Vagina (tissue), 2 donors: ENCODE results near the gene RABGGTA. TPM values are rescaled to one million over a fixed set of nuclear protein-coding genes. Genes with fewer than 3 reads are reported as not detected.

Source experiments
- DNase-seq, 2 donors: peaks; one replicate each; pipeline ENCODE4 v3.0.0-alpha.2; 2017; ENCODE audit errors: extremely low spot score in 2 of 2
- H3K27ac ChIP-seq: fragments of 200-600 bp; sonication (generic); one replicate; pipeline ENCODE4 v1.5.1; 2019
- H3K27me3 ChIP-seq: fragments of 200-600 bp; sonication (generic); one replicate; pipeline ENCODE4 v1.5.1; 2019
- H3K36me3 ChIP-seq, 2 donors: fragments of 200-600 bp; sonication (generic); one replicate each; pipeline ENCODE4 v1.5.1; 2017 to 2019
- H3K4me1 ChIP-seq: fragments of 200-600 bp; sonication (generic); one replicate; pipeline ENCODE4 v1.5.1; 2019
- H3K4me3 ChIP-seq, 2 donors: fragments of 200-600 bp; sonication (generic); 1 replicate in 1 of 2; 2 replicates in 1 of 2; pipeline ENCODE4 v1.5.1; 2016 to 2019
- H3K9me3 ChIP-seq: fragments of 200-600 bp; sonication (generic); one replicate; pipeline ENCODE4 v1.5.1; 2019
- POLR2A ChIP-seq, 2 donors: fragments of 450-650 bp; IDR thresholded peaks; one replicate each; pipeline ENCODE4 v1.6.1; 2017; ENCODE audit warnings: antibody characterized with exemption in 2 of 2, mild to moderate bottlenecking in 2 of 2, moderate library complexity in 2 of 2
- POLR2AphosphoS5 ChIP-seq, 2 donors: sonication (generic); formaldehyde crosslinking; IDR thresholded peaks; one replicate each; pipeline ENCODE4 v1.9.0; 2017; ENCODE audit warnings: antibody characterized with exemption in 2 of 2, mild to moderate bottlenecking in 2 of 2, low read depth in 1 of 2; ENCODE audit not compliant: insufficient read depth in 1 of 2
- intact Hi-C: fragments of 100-400 bp; cut with DNase I; formaldehyde crosslinking; loops from one replicate; pipeline ENCODE4 v1.15.1; 2023
- total RNA-seq: library from RNA; depleted of rRNA; stranded (reverse); fragments of >200 nt; gene quantifications from one replicate; pipeline ENCODE4 v1.2.3, GENCODE V29; 2016
- TF ChIP-seq, protein P1 (sequence below), 3 experiments: fragments of 450-650 bp in 2 of 3; fragments of 200-600 bp in 1 of 3; sonication (generic) in 1 of 3; IDR thresholded peaks; one replicate each; pipeline ENCODE4 v1.5.1; 2017 to 2019; ENCODE audit warnings: antibody characterized with exemption in 3 of 3, mild to moderate bottlenecking in 2 of 3, moderate library complexity in 2 of 3

The RABGGTA gene
- total RNA-seq, 1 donor from 2014 or later = 43.5 TPM

DNA sequence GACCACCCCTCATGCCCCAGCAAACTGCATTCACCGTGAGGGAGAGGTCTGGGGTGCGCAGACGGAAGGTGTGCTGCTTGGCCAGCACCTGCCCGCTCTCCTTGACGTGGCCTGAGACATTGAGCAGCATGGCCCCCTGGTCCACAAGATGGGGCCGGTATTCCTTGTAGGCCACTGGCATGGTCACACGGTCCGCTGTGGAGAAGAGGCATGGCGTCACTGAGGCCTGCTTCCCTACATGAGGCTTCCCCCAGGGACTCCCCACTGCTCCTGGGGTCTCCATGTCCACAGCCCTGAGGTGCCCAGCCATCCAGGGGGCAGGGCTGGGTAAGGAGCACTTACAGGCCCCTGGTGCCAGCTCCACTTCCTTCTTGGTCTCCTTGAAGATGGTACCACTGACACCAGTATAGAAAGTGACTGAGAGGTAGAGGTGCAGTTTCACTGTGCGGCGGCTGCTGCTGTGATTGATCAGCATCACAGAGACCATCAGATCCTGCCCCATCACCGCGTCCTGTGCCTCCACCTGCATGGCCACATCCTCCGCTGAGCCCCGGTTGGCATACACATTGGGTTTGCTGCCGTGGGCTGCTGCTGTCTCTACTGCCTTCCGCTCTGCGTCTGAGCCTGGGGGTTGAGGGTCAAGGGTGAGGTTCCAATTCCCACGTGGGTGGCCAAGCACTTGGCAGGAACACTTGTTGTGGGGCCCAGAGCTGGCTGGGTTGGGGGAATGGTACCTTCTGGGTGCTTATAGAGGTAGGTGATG is 16.6 kb downstream of the RABGGTA start:
- no peaks in the 10 kb centered on the region for H3K9me3 ChIP-seq
- H3K36me3 ChIP-seq = no peaks in the 10 kb centered on the region
- DNase-seq = no peak
- H3K4me1 ChIP-seq = peaks cover 11% of the 10 kb centered on the region
- no peaks in the 10 kb centered on the region for H3K27me3 ChIP-seq
- no peak overlapping the region for H3K27ac ChIP-seq
- intact Hi-C loops = no loop called here
- H3K4me3 ChIP-seq = no peak overlapping the region
- TF ChIP-seq POLR2A (IDR thresholded peaks at IDR 0.05) (no peak), POLR2AphosphoS5 (IDR thresholded peaks at IDR 0.05; ENCODE audit: insufficient read depth in 1 of 2, low read depth in 1 of 2) (no peak)
- TF ChIP-seq, protein P1, sequence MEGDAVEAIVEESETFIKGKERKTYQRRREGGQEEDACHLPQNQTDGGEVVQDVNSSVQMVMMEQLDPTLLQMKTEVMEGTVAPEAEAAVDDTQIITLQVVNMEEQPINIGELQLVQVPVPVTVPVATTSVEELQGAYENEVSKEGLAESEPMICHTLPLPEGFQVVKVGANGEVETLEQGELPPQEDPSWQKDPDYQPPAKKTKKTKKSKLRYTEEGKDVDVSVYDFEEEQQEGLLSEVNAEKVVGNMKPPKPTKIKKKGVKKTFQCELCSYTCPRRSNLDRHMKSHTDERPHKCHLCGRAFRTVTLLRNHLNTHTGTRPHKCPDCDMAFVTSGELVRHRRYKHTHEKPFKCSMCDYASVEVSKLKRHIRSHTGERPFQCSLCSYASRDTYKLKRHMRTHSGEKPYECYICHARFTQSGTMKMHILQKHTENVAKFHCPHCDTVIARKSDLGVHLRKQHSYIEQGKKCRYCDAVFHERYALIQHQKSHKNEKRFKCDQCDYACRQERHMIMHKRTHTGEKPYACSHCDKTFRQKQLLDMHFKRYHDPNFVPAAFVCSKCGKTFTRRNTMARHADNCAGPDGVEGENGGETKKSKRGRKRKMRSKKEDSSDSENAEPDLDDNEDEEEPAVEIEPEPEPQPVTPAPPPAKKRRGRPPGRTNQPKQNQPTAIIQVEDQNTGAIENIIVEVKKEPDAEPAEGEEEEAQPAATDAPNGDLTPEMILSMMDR (IDR thresholded peaks at IDR 0.05) = no peak

GRCh38 chr14:24253936-24254335 is 17.5 kb downstream of the RABGGTA start:
- DNase-seq = no peak
- Histone ChIP-seq H3K4me3 (no peak overlapping the region), H3K4me1 (peaks cover 3% of the 10 kb centered on the region), H3K9me3 (no peaks in the 10 kb centered on the region), H3K27me3 (no peaks in the 10 kb centered on the region), H3K27ac (no peak overlapping the region), H3K36me3 (no peaks in the 10 kb centered on the region)
- TF ChIP-seq POLR2AphosphoS5 (IDR thresholded peaks at IDR 0.05; ENCODE audit: insufficient read depth in 1 of 2, low read depth in 1 of 2) = no peak
- TF ChIP-seq, protein P1 (IDR thresholded peaks at IDR 0.05) = no peak
- TF ChIP-seq POLR2A (IDR thresholded peaks at IDR 0.05) = no peak
- intact Hi-C loops = no loop called here

GRCh38 chr14:24252289-24253124 is 18.9 kb downstream of the RABGGTA start:
- Histone ChIP-seq H3K4me1 (no peaks in the 10 kb centered on the region), H3K9me3 (no peaks in the 10 kb centered on the region), H3K4me3 (no peak overlapping the region), H3K27ac (no peak overlapping the region), H3K36me3 (no peaks in the 10 kb centered on the region), H3K27me3 (no peaks in the 10 kb centered on the region)
- TF ChIP-seq, protein P1 (IDR thresholded peaks at IDR 0.05) = no peak
- DNase-seq = no peak
- intact Hi-C loops = no loop called here

GRCh38 chr14:24251880-24252288 is 19.5 kb downstream of the RABGGTA start:
- intact Hi-C loops = no loop called here
- H3K27me3 ChIP-seq = no peaks in the 10 kb centered on the region
- no peaks in the 10 kb centered on the region for H3K36me3 ChIP-seq
- TF ChIP-seq POLR2A (IDR thresholded peaks at IDR 0.05) (no peak), POLR2AphosphoS5 (IDR thresholded peaks at IDR 0.05; ENCODE audit: insufficient read depth in 1 of 2, low read depth in 1 of 2) (no peak)
- TF ChIP-seq, protein P1 (IDR thresholded peaks at IDR 0.05) = no peak
- H3K4me1 ChIP-seq = no peaks in the 10 kb centered on the region
- no peak for DNase-seq
- no peaks in the 10 kb centered on the region for H3K9me3 ChIP-seq
- no peak overlapping the region for H3K27ac ChIP-seq
- no peak overlapping the region for H3K4me3 ChIP-seq

GRCh38 chr14:24250354-24250753 is 21.0 kb downstream of the RABGGTA start:
- TF ChIP-seq, protein P1 (IDR thresholded peaks at IDR 0.05) = no peak
- TF ChIP-seq POLR2A (IDR thresholded peaks at IDR 0.05) = no peak
- TF ChIP-seq POLR2AphosphoS5 (IDR thresholded peaks at IDR 0.05; ENCODE audit: insufficient read depth in 1 of 2, low read depth in 1 of 2) = no peak
- no peaks in the 10 kb centered on the region for H3K9me3 ChIP-seq
- H3K36me3 ChIP-seq = no peaks in the 10 kb centered on the region
- H3K4me1 ChIP-seq = no peaks in the 10 kb centered on the region
- no peak for DNase-seq
- H3K27ac ChIP-seq = no peak overlapping the region
- no peaks in the 10 kb centered on the region for H3K27me3 ChIP-seq
- intact Hi-C loops = no loop called here
- H3K4me3 ChIP-seq = no peak overlapping the region
